Transverse colon (tissue), 3 donors: Measurements from ENCODE around the gene SHB.

Experiments
- POLR2A ChIP-seq: fragments of 450-650 bp; IDR thresholded peaks from one replicate; pipeline ENCODE4 v1.6.1; 2016; ENCODE audit warnings: antibody characterized with exemption, mild to moderate bottlenecking, moderate library complexity
- TF ChIP-seq, protein P1 (sequence below), 5 experiments: fragments of 200-600 bp in 3 of 5; fragments of 450-650 bp in 2 of 5; sonication (generic) in 3 of 5; IDR thresholded peaks; 1 replicate in 2 of 5; 2 replicates in 3 of 5; pipeline ENCODE4 v1.5.1; 2016 to 2017; ENCODE audit warnings: antibody characterized with exemption in 5 of 5, inconsistent platforms in 3 of 5, mild to moderate bottlenecking in 2 of 5, moderate library complexity in 1 of 5

DNA sequence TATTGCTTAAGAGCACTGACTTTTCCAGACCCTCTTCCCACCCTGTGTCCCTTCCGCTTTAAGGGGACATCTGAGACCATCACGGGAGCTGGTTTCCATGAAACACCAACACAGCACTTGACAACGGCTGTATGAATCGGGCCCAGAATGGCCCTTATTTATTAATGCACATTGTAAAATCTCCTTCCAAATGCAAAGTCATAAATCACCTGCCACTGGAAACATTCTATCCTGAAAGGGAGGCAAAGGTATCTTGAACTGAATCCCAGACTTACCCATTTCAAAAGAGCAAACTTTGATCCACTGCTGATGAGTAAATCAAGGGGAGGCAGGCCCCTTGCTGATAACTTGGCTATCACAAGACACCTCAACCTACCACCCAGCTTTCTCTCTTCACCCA lies 37.4 kb downstream of the SHB start:
- TF ChIP-seq, protein P1, sequence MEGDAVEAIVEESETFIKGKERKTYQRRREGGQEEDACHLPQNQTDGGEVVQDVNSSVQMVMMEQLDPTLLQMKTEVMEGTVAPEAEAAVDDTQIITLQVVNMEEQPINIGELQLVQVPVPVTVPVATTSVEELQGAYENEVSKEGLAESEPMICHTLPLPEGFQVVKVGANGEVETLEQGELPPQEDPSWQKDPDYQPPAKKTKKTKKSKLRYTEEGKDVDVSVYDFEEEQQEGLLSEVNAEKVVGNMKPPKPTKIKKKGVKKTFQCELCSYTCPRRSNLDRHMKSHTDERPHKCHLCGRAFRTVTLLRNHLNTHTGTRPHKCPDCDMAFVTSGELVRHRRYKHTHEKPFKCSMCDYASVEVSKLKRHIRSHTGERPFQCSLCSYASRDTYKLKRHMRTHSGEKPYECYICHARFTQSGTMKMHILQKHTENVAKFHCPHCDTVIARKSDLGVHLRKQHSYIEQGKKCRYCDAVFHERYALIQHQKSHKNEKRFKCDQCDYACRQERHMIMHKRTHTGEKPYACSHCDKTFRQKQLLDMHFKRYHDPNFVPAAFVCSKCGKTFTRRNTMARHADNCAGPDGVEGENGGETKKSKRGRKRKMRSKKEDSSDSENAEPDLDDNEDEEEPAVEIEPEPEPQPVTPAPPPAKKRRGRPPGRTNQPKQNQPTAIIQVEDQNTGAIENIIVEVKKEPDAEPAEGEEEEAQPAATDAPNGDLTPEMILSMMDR (IDR thresholded peaks at IDR 0.05) = no peak
- no peak for TF ChIP-seq POLR2A
